Kasumi-1 (cell line): ENCODE data around the gene IQSEC1.

ENCODE experiments used
- DNase-seq, 2 experiments: peaks; one replicate each; lab custom pipeline; 2025; lab: John Stamatoyannopoulos, UW

IQSEC1 gene

GRCh38 chr3:13073326-13074005 is at the start of gene IQSEC1:
IQSEC1 (minus strand) TSS chr3:13073429; CDS start chr3:13073014, 415 bp downstream.
- no peak for DNase-seq

GRCh38 chr3:13122081-13123012 is 49.1 kb upstream of the IQSEC1 start:
- DNase-seq, result no peak

- no peak for DNase-seq
Measured at GRCh38 chr3:13121553-13122001, 48.3 kb upstream of the IQSEC1 start.

DNA sequence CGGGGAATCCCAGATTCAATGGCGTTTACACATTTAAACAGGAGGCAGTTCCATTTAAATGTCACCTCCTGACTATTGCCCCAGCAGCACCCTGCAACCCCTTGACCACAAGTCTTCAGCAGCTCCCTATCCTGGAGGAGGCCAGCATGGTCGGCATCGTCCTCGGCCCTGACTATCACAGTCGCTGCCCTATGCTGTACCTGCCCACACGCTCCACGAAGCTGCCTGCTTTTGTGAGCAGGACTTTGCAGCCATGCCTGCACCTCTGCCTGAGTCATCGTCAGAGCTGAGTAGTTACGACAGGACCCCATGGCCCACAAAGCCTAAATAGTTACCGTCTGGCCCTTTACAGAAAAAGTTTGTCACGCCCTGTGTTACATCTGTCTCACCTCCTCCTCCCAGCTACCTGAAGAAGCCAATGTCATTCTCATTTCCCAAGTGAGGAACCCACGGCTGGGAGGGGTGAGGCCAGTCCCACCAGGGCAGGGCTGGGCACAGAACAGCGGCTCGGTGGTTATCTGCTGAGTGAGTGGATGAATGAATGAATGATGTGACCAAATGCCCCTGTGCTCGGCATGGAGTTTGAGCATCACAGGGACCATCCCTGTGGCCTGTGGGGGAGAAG is 47.8 kb upstream of the IQSEC1 start:
- DNase-seq, result no peak

DNA sequence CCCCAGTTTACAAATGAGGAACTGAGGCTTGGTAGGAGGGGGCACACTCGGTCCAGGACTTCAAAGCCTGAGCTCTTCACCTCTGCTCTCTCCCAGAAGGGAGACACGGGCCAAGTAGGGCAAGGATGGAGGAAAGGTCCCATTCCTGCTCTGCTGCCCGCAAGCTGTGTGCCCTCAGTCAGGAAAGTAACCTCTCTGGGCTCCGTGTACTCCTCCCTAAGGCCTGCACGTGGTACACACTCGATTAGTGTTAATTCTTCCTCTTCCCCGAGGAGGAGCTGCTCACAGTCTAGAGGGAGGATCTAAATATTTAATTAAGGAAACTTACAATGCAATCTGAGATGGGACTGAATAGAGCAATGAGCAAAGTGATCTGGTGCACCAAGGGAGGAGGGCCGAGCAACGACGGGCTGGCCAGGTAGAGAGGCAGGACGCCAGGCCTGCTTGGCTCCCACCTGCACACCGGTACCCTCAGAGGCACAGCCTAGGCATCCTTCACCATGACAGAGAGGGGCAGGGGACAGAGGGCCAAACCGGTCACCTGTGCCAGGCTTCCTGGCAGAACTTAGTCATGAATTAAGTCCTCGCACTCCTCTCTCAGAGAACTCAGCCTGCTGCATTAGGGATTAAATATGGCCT is 47.2 kb upstream of the IQSEC1 start:
- DNase-seq, result no peak

- DNase-seq, result no peak
Measured at GRCh38 chr3:13119471-13120220, 46.4 kb upstream of the IQSEC1 start.

GRCh38 chr3:13116426-13116825 is 43.2 kb upstream of the IQSEC1 start:
- DNase-seq, result no peak

DNA sequence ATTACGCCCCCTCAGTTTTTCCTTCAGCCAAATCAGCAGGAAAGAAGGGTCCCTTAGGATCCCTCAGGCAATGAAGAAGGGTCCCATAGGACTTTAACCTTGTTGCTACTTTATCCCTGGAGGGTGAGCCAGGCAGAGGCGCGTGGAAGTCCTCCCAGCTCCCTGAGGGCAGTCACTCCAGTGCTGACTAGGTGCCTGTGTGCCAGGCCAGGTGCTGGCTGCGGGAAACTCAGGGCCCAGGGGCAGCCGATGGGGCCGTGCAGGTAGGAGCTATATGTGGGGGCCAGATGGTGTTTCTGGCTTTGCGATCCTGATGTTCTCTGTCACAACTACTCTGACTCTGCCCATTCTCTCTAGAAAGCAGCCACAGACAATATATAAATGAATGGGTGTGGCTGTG is 42.8 kb upstream of the IQSEC1 start:
- no peak for DNase-seq

DNA sequence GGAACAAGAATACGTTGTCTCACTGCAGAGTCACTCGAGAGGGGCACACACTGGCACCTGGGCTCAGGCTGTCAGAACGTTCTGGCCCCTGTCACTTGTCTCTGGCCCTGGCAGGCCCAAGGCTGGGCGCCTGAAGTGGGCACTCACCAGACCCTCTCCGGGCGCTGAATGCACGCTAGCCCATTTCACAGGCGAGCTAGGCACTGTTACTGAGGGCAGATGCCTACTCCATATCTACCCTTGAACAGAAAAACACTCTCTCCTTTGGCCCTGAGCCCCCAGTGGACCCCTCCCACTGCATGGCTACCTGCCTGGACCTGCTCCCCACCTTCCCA is 42.3 kb upstream of the IQSEC1 start:
- no peak for DNase-seq

GRCh38 chr3:13114811-13115575 is 41.8 kb upstream of the IQSEC1 start:
- DNase-seq, result no peak

DNA sequence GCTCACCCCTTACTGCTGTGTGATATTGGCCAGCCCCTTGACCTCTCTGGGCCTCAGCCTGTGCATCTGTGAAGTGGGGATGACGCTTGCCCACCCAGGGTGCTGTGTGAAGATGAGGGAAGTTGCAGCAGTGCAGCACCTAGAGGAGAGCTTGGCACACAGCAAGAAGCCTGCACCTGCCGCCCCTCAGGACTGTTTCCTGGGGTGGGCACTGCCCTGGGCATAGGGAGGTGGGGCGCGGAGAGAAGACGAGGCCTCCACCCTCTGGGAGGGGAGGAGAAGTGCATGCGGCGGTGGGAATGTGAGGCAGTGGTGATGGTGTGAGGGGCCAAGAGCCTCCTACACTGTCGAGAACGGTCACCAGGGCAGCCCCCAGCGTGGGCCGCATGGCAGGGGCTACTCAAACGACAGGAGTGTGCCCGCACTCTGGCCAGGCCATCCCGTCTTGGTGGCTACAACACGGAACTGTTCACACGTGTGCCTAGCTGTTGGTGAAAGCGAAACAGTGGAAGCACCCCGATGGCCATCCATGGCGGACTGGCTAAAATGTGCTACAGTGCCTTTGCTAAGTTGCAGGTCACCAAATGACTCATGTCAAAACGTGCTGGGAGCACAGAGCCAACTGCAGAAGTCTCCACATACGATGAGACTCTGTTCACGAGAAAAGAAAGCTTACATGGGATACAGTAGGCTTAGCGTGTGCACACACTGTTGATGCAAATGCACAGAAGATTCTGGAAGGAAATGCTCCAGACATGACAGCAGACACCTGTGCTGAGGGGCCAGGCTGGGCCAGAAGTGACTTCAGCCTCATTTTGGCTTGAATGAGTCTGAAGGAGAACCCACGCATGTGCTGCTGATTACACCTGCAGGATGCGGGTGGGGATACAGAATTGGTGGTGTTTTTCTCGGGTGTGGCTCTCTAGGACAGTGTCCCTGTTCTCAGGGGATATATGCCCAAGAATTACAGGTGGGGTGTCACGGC is 40.4 kb upstream of the IQSEC1 start:
- DNase-seq, result no peak

- no peak for DNase-seq
Measured at GRCh38 chr3:13112521-13113345, 39.5 kb upstream of the IQSEC1 start.

DNA sequence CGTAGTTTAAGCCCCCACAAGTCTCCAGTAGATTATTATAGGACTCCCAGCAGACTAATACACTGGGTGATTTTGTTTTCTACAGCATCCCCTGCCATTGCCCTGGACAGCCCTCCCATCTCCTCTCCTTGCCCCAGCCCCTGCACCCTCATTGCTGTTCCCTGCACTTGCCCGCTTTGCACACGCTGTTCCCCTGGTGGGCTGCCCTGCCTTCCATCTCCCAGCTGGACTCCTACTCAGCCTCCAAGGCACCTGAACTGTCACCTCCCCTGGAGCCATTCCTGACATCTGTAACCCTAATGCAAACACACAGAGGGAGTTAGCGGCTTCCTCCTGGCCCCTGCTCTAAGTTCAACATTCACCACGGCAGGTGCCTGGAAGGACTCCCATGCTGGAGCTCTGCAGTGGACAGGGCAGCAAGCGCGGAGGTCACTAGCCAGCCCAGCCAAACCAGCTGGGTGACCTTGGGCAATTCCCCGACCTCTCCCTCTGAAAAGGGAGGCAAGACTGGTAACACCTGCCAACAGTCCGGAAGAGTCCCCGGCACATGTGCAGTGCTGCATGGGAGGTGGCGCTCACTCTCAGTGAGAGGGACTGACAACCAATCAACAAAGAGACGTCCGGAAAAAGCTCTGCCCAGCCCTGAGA is 38.8 kb upstream of the IQSEC1 start:
- no peak for DNase-seq

DNA sequence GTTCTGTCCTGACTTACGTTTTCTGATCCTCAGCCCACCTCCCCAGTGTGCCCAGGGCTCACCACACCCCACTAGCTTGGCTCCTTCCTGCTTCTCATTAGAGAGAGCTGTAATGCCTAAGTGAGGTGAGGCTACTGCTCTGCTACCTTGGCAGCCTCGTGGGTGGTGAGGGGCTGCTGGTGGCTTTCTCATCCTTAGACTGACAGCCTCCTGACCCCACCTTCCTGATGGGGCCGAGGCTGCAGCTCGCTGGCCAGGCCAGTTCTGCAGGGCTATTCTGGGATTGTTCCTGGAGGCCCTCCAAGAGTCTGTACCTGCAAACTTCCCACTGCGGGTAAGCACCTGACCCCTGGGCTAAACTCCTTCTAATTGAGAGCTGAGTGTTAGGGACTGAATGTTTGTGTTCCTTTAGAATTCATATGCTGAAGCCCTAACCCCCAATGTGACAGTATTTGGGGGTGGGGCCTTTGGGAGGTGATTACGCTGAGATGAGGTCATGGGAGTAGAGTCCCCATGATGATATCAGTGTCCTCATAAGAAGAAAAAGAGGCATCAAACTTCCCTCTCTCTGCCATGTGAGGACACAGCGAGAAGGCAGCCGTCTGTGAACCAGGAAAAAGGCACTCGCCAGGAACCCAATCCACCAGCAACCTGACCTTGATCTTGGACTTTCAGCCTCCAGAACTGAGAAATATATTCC is 38.1 kb upstream of the IQSEC1 start:
- no peak for DNase-seq

- no peak for DNase-seq
Measured at GRCh38 chr3:13110678-13111116, 37.5 kb upstream of the IQSEC1 start.

- no peak for DNase-seq
Measured at GRCh38 chr3:13109516-13109915, 36.3 kb upstream of the IQSEC1 start.

DNA sequence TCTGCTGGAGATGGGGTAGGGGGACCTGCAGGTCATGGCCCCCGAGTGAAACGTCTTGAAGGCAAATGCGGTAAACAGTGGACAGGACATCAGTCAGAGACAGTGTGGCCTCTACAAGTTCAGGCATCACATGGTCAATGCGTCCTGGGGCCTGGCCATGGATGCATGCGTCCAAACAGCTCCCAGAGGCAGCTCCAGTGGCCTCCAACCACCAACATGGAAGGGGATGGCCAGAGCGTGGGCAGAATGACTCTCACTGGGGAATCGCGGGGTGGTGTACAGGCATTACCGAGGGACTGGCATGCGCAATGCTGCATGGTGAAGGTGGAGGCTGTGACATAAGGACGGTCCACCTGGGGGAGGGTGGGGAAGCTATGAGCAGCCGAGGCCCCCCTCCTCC is 35.6 kb upstream of the IQSEC1 start:
- no peak for DNase-seq

DNA sequence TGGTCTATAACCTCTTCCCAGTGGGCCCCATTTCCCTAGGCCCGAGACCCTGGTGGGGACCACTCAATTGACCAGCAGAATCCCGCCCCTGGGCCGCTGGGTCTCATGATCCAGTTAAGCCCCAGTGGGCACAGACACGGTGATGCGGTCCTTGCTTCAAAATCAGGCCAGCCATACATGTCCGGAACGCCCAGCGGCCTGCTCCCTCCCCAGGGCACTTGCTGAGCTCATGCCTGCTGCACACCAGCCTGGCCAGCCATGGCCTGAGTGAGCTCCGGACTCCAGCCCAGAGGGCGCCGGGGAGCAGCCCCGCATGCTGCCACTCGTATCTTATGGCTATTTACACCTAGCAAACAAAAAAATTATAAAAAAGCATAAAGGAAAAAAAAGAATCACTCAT is 34.4 kb upstream of the IQSEC1 start:
- no peak for DNase-seq
